Inferior parietal cortex (tissue), 1 donor: ENCODE results near the gene CA6.
"Not testable (repeated sequence)": the region's sequence is repeated elsewhere in the genome, so short reads cannot be mapped to it uniquely, and the experiment has no call there.

ENCODE experiments used
- DNase-seq: peaks from one replicate; pipeline ENCODE4 v3.0.0-alpha.2; 2016; ENCODE audit errors: extremely low spot score

The CA6 gene

DNA sequence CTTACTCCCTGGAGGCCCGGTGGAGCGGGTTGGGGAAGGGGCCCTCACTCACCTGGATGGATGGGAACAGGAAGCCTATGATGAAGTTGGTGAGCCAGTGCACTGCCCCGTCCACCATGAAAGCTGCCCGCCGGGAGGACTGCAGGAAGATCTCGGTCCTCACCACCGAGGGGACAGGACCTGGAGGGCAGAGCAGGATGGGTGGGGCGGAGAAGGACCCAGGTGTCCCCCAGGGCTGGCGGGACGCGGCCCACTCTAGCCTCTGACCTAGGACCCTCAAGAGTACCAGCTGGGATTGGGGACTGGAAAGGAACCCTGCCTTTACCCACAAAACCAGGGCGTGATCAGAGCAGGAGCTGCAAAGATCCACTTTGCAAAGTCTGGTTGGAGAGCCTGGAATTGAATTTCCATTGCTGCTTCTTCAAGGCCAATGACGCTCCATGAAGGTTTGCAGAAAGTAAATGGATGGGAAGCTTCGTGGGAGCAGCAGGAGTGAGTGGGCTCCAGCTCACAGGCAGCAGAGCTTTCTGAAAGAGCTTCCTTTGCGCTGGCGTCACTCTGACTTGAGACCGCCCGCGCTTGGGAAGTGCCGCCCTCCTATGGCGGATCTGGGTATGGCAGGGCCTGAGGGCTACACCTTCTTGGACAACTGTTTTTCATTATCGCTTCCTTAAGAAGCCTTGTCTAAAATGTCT, 59.2 kb downstream of the CA6 start:
- DNase-seq = peak; percentile 76

- DNase-seq = no peak
Observed at GRCh38 chr1:9005395-9005708, 59.7 kb downstream of the CA6 start.

DNA sequence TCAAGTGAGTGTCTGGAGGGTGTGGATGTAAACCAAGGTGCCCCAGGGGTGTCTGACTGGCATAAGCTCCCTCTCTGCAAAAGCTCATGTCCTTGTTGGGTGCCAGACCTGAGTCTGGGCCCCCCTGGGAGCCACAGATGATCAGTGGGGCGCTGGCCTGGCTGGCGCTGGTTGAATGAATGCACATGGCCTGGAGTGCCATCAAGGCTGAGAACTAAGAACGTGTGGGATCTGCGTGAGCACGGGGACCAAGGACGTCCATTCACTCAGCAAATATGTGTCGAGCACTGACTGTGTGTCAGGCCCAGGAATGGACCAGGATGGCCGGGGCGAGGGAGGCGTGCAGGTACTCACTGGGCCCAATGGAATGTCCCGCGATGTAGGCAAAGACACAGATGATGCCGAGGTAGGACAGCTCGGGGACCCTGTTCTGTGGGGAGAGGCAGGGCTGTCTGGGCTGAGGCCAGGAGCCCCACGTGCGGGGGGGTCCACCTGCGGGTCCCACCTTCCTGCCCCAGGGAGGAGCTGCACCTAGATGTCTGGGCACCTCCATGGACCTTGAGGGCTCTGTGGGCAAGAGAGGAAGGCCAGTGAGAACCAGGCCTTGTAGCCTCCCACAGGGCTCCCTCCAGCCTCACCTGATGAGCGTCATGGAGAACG, 61.4 kb downstream of the CA6 start:
- DNase-seq = no peak

DNA sequence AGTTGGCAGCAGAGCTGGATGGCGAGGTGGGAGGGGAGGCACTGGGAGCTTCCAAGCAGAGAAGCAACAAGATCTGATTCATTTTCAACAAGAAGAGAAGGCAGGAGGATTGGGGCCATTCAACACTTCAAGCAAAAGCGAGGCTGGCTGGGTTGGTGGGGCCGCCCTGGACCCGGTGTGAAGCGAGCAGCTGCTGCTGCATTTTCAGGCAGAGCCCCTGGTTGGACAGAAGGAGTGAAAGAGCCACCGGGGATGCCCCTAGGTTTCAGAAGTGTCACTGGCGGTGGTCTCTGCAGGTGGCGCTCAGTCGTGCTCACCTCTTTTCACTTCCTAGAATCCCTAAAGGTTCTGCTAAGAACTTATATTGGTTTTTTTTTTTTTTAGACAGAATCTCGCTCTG, 62.6 kb downstream of the CA6 start:
- DNase-seq = no peak

- DNase-seq = no peak
Observed at GRCh38 chr1:9009438-9010370, 64.0 kb downstream of the CA6 start.

- DNase-seq = no peak
Observed at GRCh38 chr1:9010781-9011323, 65.2 kb downstream of the CA6 start.

- DNase-seq = no peak
Observed at GRCh38 chr1:9013819-9014218, 68.2 kb downstream of the CA6 start.

DNA sequence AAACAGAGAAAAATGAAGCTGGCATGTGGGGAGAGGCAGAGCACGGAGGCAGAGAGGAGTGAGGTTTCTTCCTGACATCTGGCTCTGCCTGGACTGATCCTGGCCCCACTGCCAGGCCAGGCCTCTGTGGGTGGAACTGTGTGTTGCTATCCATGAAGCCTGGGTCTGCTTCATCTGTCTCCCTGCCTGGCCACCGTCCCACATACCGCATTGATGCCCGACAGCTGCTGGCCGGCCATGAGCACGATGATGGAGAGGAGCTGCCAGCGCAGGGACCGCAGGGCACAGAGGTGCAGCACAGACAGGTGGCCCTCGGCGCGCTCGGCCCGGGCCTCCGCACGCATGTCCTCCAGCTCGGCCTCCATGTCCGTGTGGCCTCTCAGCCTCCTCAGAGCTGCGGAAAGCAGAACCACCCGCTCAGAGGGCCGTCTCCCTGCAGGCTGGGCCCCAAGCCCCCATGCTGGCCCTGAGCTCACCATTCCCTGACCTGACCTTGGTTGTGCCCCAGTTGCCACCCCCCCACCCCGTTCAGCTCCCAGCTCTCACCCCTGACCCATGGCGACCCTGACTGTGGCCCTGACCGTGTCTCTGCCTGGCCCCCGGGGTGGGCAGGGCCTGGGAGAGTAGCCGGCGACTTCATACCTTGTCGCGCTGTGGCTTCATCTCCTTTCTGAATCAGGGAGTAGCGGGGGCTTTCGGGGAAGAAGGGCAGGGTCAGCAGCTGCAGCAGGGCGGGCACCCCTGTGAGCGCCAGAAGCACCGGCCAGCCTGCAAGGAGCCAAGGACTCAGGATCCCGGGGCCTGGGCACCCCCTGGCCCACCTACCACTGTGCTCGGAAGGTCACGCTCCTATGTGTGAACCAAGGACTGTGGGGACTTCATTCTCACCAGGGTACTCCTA, 69.1 kb downstream of the CA6 start:
- no peak for DNase-seq

DNA sequence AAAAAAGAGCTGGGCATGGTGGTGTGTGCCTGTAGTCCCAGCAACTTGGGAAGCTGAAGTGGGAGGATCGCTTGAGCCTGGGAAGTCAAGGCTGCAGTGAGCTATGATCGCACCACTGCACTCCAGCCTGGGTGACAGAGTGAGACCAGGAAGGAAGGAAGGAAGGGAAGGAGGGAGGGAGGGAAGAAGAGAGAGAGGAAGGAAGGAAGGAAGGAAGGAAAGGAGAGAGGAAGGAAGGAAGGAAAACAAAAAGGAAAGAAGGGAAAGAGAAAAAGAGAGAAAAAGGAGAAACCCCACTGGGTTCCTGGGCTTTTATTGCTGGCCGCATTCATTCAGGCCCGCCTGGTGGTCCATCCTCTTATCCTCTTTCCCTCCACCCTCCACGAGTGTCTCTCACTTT, 70.8 kb downstream of the CA6 start:
- DNase-seq = no peak

DNA sequence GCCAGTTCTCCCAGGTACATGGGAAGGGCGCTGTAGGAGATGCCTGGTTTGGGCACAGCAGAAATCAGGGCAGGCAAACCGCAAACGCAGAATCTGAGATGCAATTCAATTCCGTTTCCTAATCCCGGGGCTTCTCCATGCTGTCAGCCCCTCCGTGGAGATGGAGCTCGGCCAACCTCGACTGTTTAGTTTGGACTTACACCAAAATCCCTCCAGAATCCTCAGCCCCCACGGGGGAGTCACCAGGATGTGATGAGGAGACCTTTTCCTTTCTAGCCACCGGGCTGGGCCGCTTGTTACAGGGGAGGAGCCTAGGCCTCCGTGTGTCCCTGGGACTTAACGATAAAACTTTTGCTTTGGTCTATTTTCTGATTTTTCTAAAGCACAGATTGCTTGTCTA, 72.7 kb downstream of the CA6 start:
- no peak for DNase-seq

GRCh38 chr1:9019896-9020295, 74.2 kb downstream of the CA6 start:
- DNase-seq = no peak

- DNase-seq = no peak
Observed at GRCh38 chr1:9020305-9020704, 74.6 kb downstream of the CA6 start.

GRCh38 chr1:9022026-9022738, 76.5 kb downstream of the CA6 start:
- not testable (repeated sequence) for DNase-seq

DNA sequence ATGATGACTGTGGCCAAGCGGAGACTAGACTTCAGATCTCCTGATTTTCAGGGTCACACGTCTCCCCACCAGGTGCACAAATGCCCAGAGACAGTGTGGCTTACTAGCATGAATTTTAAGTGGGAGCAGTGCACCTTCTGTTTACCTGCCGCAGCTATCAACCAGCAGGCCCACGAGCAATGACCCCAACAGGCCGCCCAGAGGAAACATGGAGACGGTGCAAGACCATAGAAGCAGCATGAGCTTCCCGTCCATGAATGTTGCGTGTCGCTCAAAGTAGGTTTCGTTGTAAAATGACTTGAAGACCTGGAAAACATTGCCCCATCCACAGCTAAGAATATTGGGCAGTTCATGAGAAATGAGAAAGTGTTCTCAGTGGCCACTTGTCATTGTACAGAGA, 77.1 kb downstream of the CA6 start:
- DNase-seq = no peak
